Uterus (tissue), 4 donors: ENCODE data around the gene RPL31. TPM values are rescaled to one million over a fixed set of nuclear protein-coding genes. Genes with fewer than 3 reads are reported as not detected.
A peak's percentile ranks its signal among the peaks of the same experiment; 100 is the strongest.

Experiments
- DNase-seq, 2 donors: peaks; one replicate each; pipeline ENCODE4 v3.0.0-alpha.2; 2019 to 2020
- H3K27ac ChIP-seq, 2 donors: fragments of 200-600 bp; sonication (generic); 1 replicate in 1 of 2; 2 replicates in 1 of 2; pipeline ENCODE4 v1.5.1; 2016 to 2018
- H3K27me3 ChIP-seq, 2 donors: fragments of 200-600 bp; sonication (generic); one replicate each; pipeline ENCODE4 v1.5.1; 2018 to 2019; ENCODE audit warnings: control low read depth in 1 of 2
- H3K36me3 ChIP-seq, 2 donors: fragments of 200-600 bp; sonication (generic); one replicate each; pipeline ENCODE4 v1.5.1; 2019; ENCODE audit warnings: control low read depth in 1 of 2
- H3K4me1 ChIP-seq, 2 donors: fragments of 200-600 bp; sonication (generic); one replicate each; pipeline ENCODE4 v1.5.1; 2018 to 2019; ENCODE audit warnings: control low read depth in 1 of 2
- H3K4me3 ChIP-seq, 2 donors: fragments of 200-600 bp; sonication (generic); 1 replicate in 1 of 2; 2 replicates in 1 of 2; pipeline ENCODE4 v1.5.1; 2018 to 2019; ENCODE audit warnings: mild to moderate bottlenecking in 1 of 2
- H3K9me3 ChIP-seq, 2 donors: fragments of 200-600 bp; sonication (generic); one replicate each; pipeline ENCODE4 v1.5.1; 2019; ENCODE audit warnings: control low read depth in 1 of 2
- CTCF ChIP-seq, 4 experiments: fragments of 200-600 bp in 2 of 4; fragments of 450-650 bp in 2 of 4; sonication (generic) in 2 of 4; IDR thresholded peaks; one replicate each; pipeline ENCODE4 v1.5.1; 2016 to 2019; ENCODE audit warnings: antibody characterized with exemption in 4 of 4, mild to moderate bottlenecking in 2 of 4, moderate library complexity in 1 of 4
- POLR2A ChIP-seq, 2 donors: fragments of 450-650 bp; IDR thresholded peaks; one replicate each; pipeline ENCODE4 v1.6.1; 2016; ENCODE audit warnings: antibody characterized with exemption in 2 of 2, mild to moderate bottlenecking in 1 of 2, moderate library complexity in 1 of 2
- intact Hi-C: fragments of 100-400 bp; cut with DNase I; formaldehyde crosslinking; loops from one replicate; pipeline ENCODE4 v1.15.1; 2023; ENCODE audit warnings: low total_unique reads
- total RNA-seq, 4 donors: library from RNA; depleted of rRNA in 3 of 4; stranded (reverse); fragments of >200 nt in 3 of 4; gene quantifications; one replicate each; pipeline versions ENCODE4 v1.1.0 to v1.2.4, GENCODE V29; 2014 to 2023
- donor health status: DM: yes; HTN: yes; CAD: no.

Gene RPL31
- total RNA-seq, 4 donors from 2014 or later, result 918 to 2,301 (median 1,306) TPM

DNA sequence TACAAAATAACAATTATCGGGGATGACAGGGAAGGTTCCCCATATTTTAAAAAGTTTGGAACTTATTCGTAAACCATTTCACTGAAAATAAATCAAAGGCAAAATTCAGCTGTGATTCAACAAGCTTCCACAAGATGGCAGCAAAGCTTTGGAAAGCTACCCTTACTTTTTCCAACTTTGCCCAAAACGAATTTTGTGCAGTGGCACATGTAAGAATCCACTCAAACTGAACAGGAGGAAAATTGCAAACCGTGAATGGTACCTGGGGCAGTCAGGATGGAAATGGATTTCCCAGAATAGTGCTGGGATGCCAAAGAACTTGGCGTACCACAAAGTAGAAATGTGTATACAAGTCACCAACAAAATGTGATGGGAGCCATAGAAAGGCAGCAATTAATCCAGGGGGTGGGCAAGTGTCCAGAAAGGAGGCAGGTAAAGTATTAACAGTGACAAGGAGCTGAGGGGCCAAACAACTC lies 10.7 kb downstream of the RPL31 start:
- H3K36me3 ChIP-seq, result no peaks in the 10 kb centered on the region
- no peaks in the 10 kb centered on the region for H3K27me3 ChIP-seq
- no peaks in the 10 kb centered on the region for H3K4me1 ChIP-seq
- no peak overlapping the region for H3K4me3 ChIP-seq
- intact Hi-C loops, result no loop called here
- TF ChIP-seq POLR2A (IDR thresholded peaks at IDR 0.05) (no peak), CTCF (IDR thresholded peaks at IDR 0.05) (peak; percentile 80 to 90 (median 83))
- H3K27ac ChIP-seq, result peak overlapping the region in 1 of 2 donors; percentile 21
- H3K9me3 ChIP-seq, result no peaks in the 10 kb centered on the region
- peak in 1 of 2 donors; percentile 46 for DNase-seq

DNA sequence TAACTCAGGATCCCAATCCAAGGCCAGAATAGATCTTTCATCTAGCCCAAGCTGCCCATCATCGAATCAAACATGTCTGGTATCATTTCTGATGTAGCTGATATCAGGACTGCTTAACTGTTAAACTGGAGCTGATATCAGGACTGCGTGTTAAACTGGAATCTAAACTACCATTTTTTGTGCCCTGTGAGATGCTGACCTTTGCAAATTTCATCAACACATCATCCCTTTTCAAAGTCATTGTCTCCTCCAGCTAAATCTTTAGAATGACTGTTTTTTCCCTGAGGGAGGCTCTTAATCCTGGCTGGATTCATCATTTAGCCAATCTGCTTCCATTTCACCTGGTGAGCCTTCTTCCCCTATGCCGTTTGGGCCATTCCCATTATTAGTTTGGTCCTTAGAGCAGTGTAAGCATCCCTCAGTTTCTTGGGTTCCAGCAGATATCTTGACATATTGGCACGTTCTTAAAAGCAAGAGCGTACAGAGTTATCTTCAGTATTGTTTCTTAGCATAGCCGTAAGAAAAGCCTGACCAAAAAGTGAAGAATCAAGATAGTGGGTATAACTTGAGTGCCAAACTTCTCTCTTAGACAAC lies 12.3 kb downstream of the RPL31 start:
- intact Hi-C loops, result no loop called here
- DNase-seq, result no peak
- H3K4me3 ChIP-seq, result no peak overlapping the region
- TF ChIP-seq CTCF (IDR thresholded peaks at IDR 0.05) (no peak), POLR2A (IDR thresholded peaks at IDR 0.05) (no peak)
- no peak overlapping the region for H3K27ac ChIP-seq
- H3K4me1 ChIP-seq, result no peaks in the 10 kb centered on the region
- H3K36me3 ChIP-seq, result no peaks in the 10 kb centered on the region
- H3K27me3 ChIP-seq, result no peaks in the 10 kb centered on the region
- H3K9me3 ChIP-seq, result no peaks in the 10 kb centered on the region

DNA sequence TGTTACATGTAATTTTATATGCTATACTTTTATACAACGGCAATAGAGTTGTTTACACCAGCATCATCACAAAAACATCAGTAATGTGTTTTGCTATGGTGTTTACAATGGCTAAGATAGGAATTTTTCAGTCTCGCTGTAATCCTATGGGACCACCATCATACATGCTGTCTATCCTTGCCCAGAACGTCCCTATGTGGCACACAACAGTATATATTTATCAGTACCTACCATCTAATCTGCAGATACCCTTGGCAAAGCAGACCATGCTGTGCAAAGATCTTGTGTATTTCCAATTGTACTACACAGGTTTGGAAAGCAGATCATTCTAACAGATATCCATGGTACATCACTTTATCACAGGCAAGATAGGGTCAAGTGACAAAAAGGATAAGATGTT lies 15.3 kb downstream of the RPL31 start:
- Histone ChIP-seq H3K36me3 (no peaks in the 10 kb centered on the region), H3K4me3 (no peak overlapping the region), H3K4me1 (no peaks in the 10 kb centered on the region), H3K9me3 (no peaks in the 10 kb centered on the region), H3K27ac (no peak overlapping the region), H3K27me3 (no peaks in the 10 kb centered on the region)
- DNase-seq, result no peak
- intact Hi-C loops, result no loop called here
- no peak for TF ChIP-seq CTCF (IDR thresholded peaks at IDR 0.05)
- TF ChIP-seq POLR2A (IDR thresholded peaks at IDR 0.05), result no peak

- Histone ChIP-seq H3K36me3 (no peaks in the 10 kb centered on the region), H3K27ac (no peak overlapping the region), H3K9me3 (no peaks in the 10 kb centered on the region), H3K4me1 (no peaks in the 10 kb centered on the region), H3K27me3 (no peaks in the 10 kb centered on the region), H3K4me3 (no peak overlapping the region)
- no peak for DNase-seq
- intact Hi-C loops, result no loop called here
- TF ChIP-seq CTCF (IDR thresholded peaks at IDR 0.05), result no peak
- no peak for TF ChIP-seq POLR2A (IDR thresholded peaks at IDR 0.05)
Measured at GRCh38 chr2:101018934-101019333, 16.8 kb downstream of the RPL31 start.

DNA sequence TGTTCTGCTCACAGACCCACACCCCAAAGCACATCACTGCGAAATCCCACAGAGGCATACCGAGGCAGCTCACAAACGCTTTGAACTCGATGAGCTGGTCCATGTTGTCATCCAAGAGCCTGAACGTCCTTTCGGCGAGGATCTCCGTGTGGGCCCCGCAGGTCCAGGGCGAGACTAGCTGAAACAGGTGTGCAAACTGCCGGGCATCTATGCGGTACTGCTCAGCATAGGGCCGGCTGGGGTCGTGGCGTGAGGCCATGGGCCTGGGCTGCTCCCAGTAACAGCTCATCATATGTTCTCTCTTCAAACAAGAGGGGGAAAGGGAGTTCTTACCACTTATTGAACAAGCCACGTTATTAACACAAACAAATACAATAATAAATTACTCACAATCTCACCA lies 20.1 kb downstream of the RPL31 start:
- Histone ChIP-seq H3K27ac (no peak overlapping the region), H3K4me1 (no peaks in the 10 kb centered on the region), H3K27me3 (no peaks in the 10 kb centered on the region), H3K9me3 (no peaks in the 10 kb centered on the region), H3K4me3 (no peak overlapping the region), H3K36me3 (no peaks in the 10 kb centered on the region)
- intact Hi-C loops, result no loop called here
- DNase-seq, result no peak
- TF ChIP-seq POLR2A (IDR thresholded peaks at IDR 0.05), result no peak
- TF ChIP-seq CTCF (IDR thresholded peaks at IDR 0.05), result no peak
